HepG2 (cell line): ENCODE measurements around the gene ACOT8. TPM values are rescaled to one million over a fixed set of nuclear protein-coding genes. Genes with fewer than 3 reads are reported as not detected.

Source experiments
- ARNT2 ChIP-seq: sonication (generic); formaldehyde crosslinking; IDR thresholded peaks from 2 replicates; pipeline ENCODE4 v1.8.0; 2022; ENCODE audit warnings: mild to moderate bottlenecking, low read depth, missing genetic modification reagents, moderate library complexity
- ATF7-NPFF ChIP-seq: sonication (generic); formaldehyde crosslinking; IDR thresholded peaks from 2 replicates; pipeline ENCODE4 v1.8.1; 2023; ENCODE audit warnings: mild to moderate bottlenecking, low read depth, missing genetic modification reagents, moderate library complexity
- CHCHD3 ChIP-seq: sonication (generic); formaldehyde crosslinking; IDR thresholded peaks from 2 replicates; pipeline ENCODE4 v1.8.0; 2022; ENCODE audit warnings: mild to moderate bottlenecking, missing genetic modification reagents, moderate library complexity
- ERF ChIP-seq: IDR thresholded peaks from 2 replicates; pipeline ENCODE4 v1.6.1; 2018; ENCODE audit warnings: missing biosample characterization, missing genetic modification reagents
- HOXD1 ChIP-seq: sonication (generic); formaldehyde crosslinking; IDR thresholded peaks from 2 replicates; pipeline ENCODE4 v1.5.0; 2020; ENCODE audit warnings: missing genetic modification reagents
- MEIS1 ChIP-seq: sonication (generic); formaldehyde crosslinking; IDR thresholded peaks from 2 replicates; pipeline ENCODE4 v1.9.0; 2021; ENCODE audit warnings: mild to moderate bottlenecking, missing genetic modification reagents, moderate library complexity, borderline replicate concordance
- NCOA2 ChIP-seq: sonication (generic); formaldehyde crosslinking; IDR thresholded peaks from 2 replicates; pipeline ENCODE4 v1.8.0; 2022; ENCODE audit warnings: inconsistent platforms
- RARG ChIP-seq: sonication (generic); formaldehyde crosslinking; IDR thresholded peaks from 2 replicates; pipeline ENCODE4 v1.4.0; 2020; ENCODE audit warnings: low read depth, mild to moderate bottlenecking, missing genetic modification reagents
- REPIN1 ChIP-seq: sonication (generic); formaldehyde crosslinking; IDR thresholded peaks from 2 replicates; pipeline ENCODE4 v1.8.0; 2022; ENCODE audit warnings: missing genetic modification reagents, low read depth, mild to moderate bottlenecking, borderline replicate concordance
- SKIL ChIP-seq: sonication (generic); formaldehyde crosslinking; IDR thresholded peaks from 2 replicates; pipeline ENCODE4 v1.8.0; 2022; ENCODE audit warnings: missing genetic modification reagents, mild to moderate bottlenecking, moderate library complexity, borderline replicate concordance
- ZBTB21 ChIP-seq: sonication (generic); formaldehyde crosslinking; IDR thresholded peaks from 2 replicates; pipeline ENCODE4 v1.4.0; 2020; ENCODE audit warnings: missing genetic modification reagents
- ZBTB46 ChIP-seq: sonication (generic); formaldehyde crosslinking; IDR thresholded peaks from 2 replicates; pipeline ENCODE4 v1.4.0; 2020; ENCODE audit warnings: mild to moderate bottlenecking, missing genetic modification reagents, borderline replicate concordance
- ZNF230 ChIP-seq: sonication (generic); formaldehyde crosslinking; IDR thresholded peaks from 2 replicates; pipeline ENCODE4 v1.4.0; 2020; ENCODE audit warnings: mild to moderate bottlenecking, missing genetic modification reagents
- ZNF232 ChIP-seq: sonication (generic); formaldehyde crosslinking; IDR thresholded peaks from 2 replicates; pipeline ENCODE4 v1.4.0; 2020; ENCODE audit warnings: missing genetic modification reagents, borderline replicate concordance
- ZNF264 ChIP-seq: sonication (generic); formaldehyde crosslinking; IDR thresholded peaks from 2 replicates; pipeline ENCODE4 v1.4.0; 2020; ENCODE audit warnings: missing genetic modification reagents
- ZNF30 ChIP-seq: sonication (generic); formaldehyde crosslinking; IDR thresholded peaks from 2 replicates; pipeline ENCODE4 v1.5.0; 2020; ENCODE audit warnings: mild to moderate bottlenecking, missing genetic modification reagents
- ZNF331 ChIP-seq: sonication (generic); formaldehyde crosslinking; IDR thresholded peaks from 2 replicates; pipeline ENCODE4 v1.4.0; 2020; ENCODE audit warnings: missing genetic modification reagents
- ZNF362 ChIP-seq: sonication (generic); formaldehyde crosslinking; IDR thresholded peaks from 2 replicates; pipeline ENCODE4 v1.4.0; 2020; ENCODE audit warnings: missing genetic modification reagents, mild to moderate bottlenecking, borderline replicate concordance
- ZUFSP ChIP-seq: sonication (generic); formaldehyde crosslinking; IDR thresholded peaks from 2 replicates; pipeline ENCODE4 v1.9.0; 2021; ENCODE audit warnings: missing genetic modification reagents, mild to moderate bottlenecking, borderline replicate concordance
- ZZZ3 ChIP-seq: sonication (generic); formaldehyde crosslinking; IDR thresholded peaks from 2 replicates; pipeline ENCODE4 v1.4.0; 2020; ENCODE audit warnings: missing genetic modification reagents, mild to moderate bottlenecking, borderline replicate concordance
- polyA plus RNA-seq, 8 experiments: library from polyadenylated mRNA; depleted of rRNA in 3 of 8; stranded (reverse) in 7 of 8; unstranded in 1 of 8; fragments of >200 nt; fragmentation: Illumina TruSeq in 4 of 8; extraction: Trizol in 4 of 8; gene quantifications; 2 replicates each; pipeline versions ENCODE4 v1.2.1 to v1.2.3, GENCODE V29; 2011 to 2016; ENCODE audit warnings: low read depth in 4 of 8, missing spikeins in 1 of 8, mixed read lengths in 1 of 8; ENCODE audit not compliant: insufficient read depth in 1 of 8
- total RNA-seq, 5 experiments: library from RNA; depleted of rRNA; stranded (reverse); fragments of >200 nt; fragmentation: Illumina TruSeq; extraction: Trizol; gene quantifications; 2 replicates each; pipeline ENCODE4 v1.2.3, GENCODE V29; 2016; ENCODE audit warnings: low read depth in 1 of 5

The ACOT8 gene
- total and polyA plus RNA-seq, 2 of the 13 experiments (the other 11 are each of a cell fraction or from before 2014, with no cell fraction given) = 31.4 to 45.5 TPM

- 0 out of 2 replicates have a peak, but pooled peaks have one; percentile 22 for TF ChIP-seq CHCHD3 (CRISPR knock-in tag)
- 0 out of 2 replicates have a peak, but pooled peaks have one; percentile 20 for TF ChIP-seq SKIL (CRISPR knock-in tag)
- peak; percentile 32; the same call in 1 of the 2 replicates for TF ChIP-seq HOXD1
- TF ChIP-seq ZNF264 (CRISPR knock-in tag) = no peak
- peak; percentile 88 for TF ChIP-seq ATF7-NPFF (CRISPR knock-in tag)
- TF ChIP-seq RARG (CRISPR knock-in tag) = 0 out of 2 replicates have a peak, but pooled peaks have one; percentile 9
- TF ChIP-seq ZBTB46 (CRISPR knock-in tag) = no peak
- TF ChIP-seq ZUFSP (CRISPR knock-in tag) = no peak
- TF ChIP-seq ZNF230 (CRISPR knock-in tag) = peak; percentile 26
- TF ChIP-seq ZNF30 (CRISPR knock-in tag) = no peak
- TF ChIP-seq MEIS1 (CRISPR knock-in tag) = peak; percentile 82; the same call in 1 of the 2 replicates
- peak; percentile 84; the same call in 1 of the 2 replicates for TF ChIP-seq ZZZ3 (CRISPR knock-in tag)
- 0 out of 2 replicates have a peak, but pooled peaks have one; percentile 16 for TF ChIP-seq ZNF362 (CRISPR knock-in tag)
- peak; percentile 66 for TF ChIP-seq ARNT2 (CRISPR knock-in tag)
- TF ChIP-seq ZNF232 (CRISPR knock-in tag) = peak; percentile 68; the same call in 1 of the 2 replicates
- peak; percentile 34; the same call in 1 of the 2 replicates for TF ChIP-seq ZBTB21 (CRISPR knock-in tag)
- TF ChIP-seq NCOA2 (CRISPR knock-in tag) = peak; percentile 27; the same call in 1 of the 2 replicates
- TF ChIP-seq ERF (CRISPR knock-in tag) = peak; percentile 1
- TF ChIP-seq ZNF331 (CRISPR knock-in tag) = 0 out of 2 replicates have a peak, but pooled peaks have one; percentile 47
- TF ChIP-seq REPIN1 (CRISPR knock-in tag) = peak; percentile 77
These were observed 23.9 kb downstream of the ACOT8 start, which contains the start of gene SNX21 (continued) for GRCh38 chr20:45833030-45833882.
